ENCODE measurements around the gene CMSS1. TPM values are rescaled to one million over a fixed set of nuclear protein-coding genes. Genes with fewer than 3 reads are reported as not detected.

CMSS1 gene
- polyA plus RNA-seq, 1 of the 3 experiments (the other 2 are of a cell fraction) = 9.1 TPM

DNA sequence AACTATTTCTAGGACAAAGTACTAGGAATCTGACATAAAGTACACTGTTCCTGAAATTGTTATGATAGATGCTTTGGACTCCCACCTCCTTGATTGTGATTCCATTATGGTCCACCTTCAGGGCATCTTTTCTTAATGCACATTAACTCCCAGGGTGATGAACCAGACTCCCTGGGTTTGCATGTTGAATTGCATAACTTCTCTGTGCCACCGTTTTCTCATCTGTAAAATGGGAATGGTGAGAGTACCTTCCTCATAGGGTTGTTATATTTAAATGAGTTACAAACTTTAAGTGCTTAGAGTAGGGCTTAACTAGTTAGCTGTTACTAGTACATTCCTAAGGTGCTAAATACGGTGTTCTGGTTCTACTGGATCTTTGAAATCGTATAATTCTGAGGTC, 81.9 kb downstream of the CMSS1 start:
- POLR2A ChIA-PET = no interaction called here
- H3K4me1 ChIP-seq (ENCODE audit: control insufficient read depth in 1 of 2, insufficient read depth in 2 of 2, low read depth in 1 of 2, low read length in 1 of 2) = peaks cover 13 to 42% of the 10 kb centered on the region in 2 experiments
- CTCF ChIA-PET = no interaction called here
- H3K27ac ChIP-seq (ENCODE audit: low read depth in 2 of 2, low read length in 1 of 2) = no peak overlapping the region
- peaks cover 38% of the 10 kb centered on the region for H3F3A ChIP-seq (replicated peaks; ENCODE audit: insufficient read depth)
- no peak overlapping the region for H3K4me3 ChIP-seq (ENCODE audit: low read depth in 2 of 2, low read length in 1 of 2)
- H4K20me1 ChIP-seq (ENCODE audit: insufficient read depth) = no peaks in the 10 kb centered on the region
- whole genome bisulfite sequencing (ENCODE audit: low lambda C conversion rate) = 97% methylated on average over 3 of the region's 3 CpGs
- H3K9me3 ChIP-seq = no peaks in the 10 kb centered on the region
- TF ChIP-seq, protein P1, sequence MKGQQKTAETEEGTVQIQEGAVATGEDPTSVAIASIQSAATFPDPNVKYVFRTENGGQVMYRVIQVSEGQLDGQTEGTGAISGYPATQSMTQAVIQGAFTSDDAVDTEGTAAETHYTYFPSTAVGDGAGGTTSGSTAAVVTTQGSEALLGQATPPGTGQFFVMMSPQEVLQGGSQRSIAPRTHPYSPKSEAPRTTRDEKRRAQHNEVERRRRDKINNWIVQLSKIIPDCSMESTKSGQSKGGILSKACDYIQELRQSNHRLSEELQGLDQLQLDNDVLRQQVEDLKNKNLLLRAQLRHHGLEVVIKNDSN (IDR thresholded peaks at IDR 0.05; ENCODE audit: borderline replicate concordance, low read depth) = no peak
- no peaks in the 10 kb centered on the region for H3K36me3 ChIP-seq (replicated peaks in 1 of 2; ENCODE audit: control insufficient read depth in 1 of 2, insufficient read depth in 2 of 2, low read length in 1 of 2)
- H3K9ac ChIP-seq = no peak overlapping the region
- no peak for DNase-seq
- H3K27me3 ChIP-seq (ENCODE audit: insufficient read depth) = no peaks in the 10 kb centered on the region
- H2AFZ ChIP-seq (ENCODE audit: low read depth) = no peak overlapping the region
- no peak overlapping the region for H3K4me2 ChIP-seq
- peaks cover 18% of the 10 kb centered on the region for H3K79me2 ChIP-seq (ENCODE audit: insufficient read depth)
- no peaks in the 10 kb centered on the region for H3K9me2 ChIP-seq

DNA sequence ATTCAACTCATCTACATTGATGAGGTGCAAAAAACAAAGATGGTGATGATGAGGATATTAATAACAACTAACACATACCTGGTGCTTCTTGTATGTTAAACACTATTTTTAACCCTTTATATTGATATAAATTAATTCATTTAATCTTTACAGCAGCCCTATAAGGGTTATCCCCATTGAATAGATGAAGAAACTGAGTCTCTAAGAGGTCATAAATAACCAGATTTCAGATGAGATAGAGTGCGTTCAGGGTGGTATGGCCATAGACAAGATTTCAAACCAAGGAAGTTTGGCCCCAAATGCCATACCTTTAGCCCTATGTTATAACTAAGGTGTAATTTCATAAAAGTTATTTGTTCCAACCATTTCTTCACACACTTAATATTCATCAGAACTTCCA, 82.6 kb downstream of the CMSS1 start:
- CTCF ChIA-PET = interaction anchor here (1.4 kb wide), 2 partner anchors 10 to 30 kb away, joined by 4 read pairs; no protein-coding TSS in a partner anchor
- Histone ChIP-seq H3K27ac (ENCODE audit: low read depth in 2 of 2, low read length in 1 of 2) (peak overlapping the region in 1 of 2 experiments; percentile 88; a peak in 3 of 4 replicates), H3K9me3 (no peaks in the 10 kb centered on the region), H2AFZ (ENCODE audit: low read depth) (no peak overlapping the region), H4K20me1 (ENCODE audit: insufficient read depth) (no peaks in the 10 kb centered on the region), H3K9ac (peak overlapping the region; percentile 60; the same call in 1 of the 2 replicates), H3K36me3 (replicated peaks in 1 of 2; ENCODE audit: control insufficient read depth in 1 of 2, insufficient read depth in 2 of 2, low read length in 1 of 2) (no peaks in the 10 kb centered on the region), H3K79me2 (ENCODE audit: insufficient read depth) (peaks cover 18% of the 10 kb centered on the region), H3K4me3 (ENCODE audit: low read depth in 2 of 2, low read length in 1 of 2) (no peak overlapping the region), H3K9me2 (no peaks in the 10 kb centered on the region), H3K4me1 (ENCODE audit: control insufficient read depth in 1 of 2, insufficient read depth in 2 of 2, low read depth in 1 of 2, low read length in 1 of 2) (peaks cover 13 to 42% of the 10 kb centered on the region in 2 experiments), H3F3A (replicated peaks; ENCODE audit: insufficient read depth) (peaks cover 38% of the 10 kb centered on the region), H3K27me3 (ENCODE audit: insufficient read depth) (no peaks in the 10 kb centered on the region), H3K4me2 (no peak overlapping the region)
- 100% methylated on average over 1 of the region's 1 CpG for WGBS (ENCODE audit: low lambda C conversion rate)
- POLR2A ChIA-PET = no interaction called here
- no peak for DNase-seq
- TF ChIP-seq, protein P2, sequence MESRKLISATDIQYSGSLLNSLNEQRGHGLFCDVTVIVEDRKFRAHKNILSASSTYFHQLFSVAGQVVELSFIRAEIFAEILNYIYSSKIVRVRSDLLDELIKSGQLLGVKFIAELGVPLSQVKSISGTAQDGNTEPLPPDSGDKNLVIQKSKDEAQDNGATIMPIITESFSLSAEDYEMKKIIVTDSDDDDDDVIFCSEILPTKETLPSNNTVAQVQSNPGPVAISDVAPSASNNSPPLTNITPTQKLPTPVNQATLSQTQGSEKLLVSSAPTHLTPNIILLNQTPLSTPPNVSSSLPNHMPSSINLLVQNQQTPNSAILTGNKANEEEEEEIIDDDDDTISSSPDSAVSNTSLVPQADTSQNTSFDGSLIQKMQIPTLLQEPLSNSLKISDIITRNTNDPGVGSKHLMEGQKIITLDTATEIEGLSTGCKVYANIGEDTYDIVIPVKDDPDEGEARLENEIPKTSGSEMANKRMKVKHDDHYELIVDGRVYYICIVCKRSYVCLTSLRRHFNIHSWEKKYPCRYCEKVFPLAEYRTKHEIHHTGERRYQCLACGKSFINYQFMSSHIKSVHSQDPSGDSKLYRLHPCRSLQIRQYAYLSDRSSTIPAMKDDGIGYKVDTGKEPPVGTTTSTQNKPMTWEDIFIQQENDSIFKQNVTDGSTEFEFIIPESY (IDR thresholded peaks at IDR 0.05; ENCODE audit: borderline replicate concordance, low read depth) = no peak
- no peak for TF ChIP-seq NFIC (IDR thresholded peaks at IDR 0.05; ENCODE audit: borderline replicate concordance)
- TF ChIP-seq ELF1 (IDR thresholded peaks at IDR 0.05) = no peak
- no peak for TF ChIP-seq TEAD4 (IDR thresholded peaks at IDR 0.05; ENCODE audit: borderline replicate concordance, insufficient read depth)
- TF ChIP-seq, protein P3, sequence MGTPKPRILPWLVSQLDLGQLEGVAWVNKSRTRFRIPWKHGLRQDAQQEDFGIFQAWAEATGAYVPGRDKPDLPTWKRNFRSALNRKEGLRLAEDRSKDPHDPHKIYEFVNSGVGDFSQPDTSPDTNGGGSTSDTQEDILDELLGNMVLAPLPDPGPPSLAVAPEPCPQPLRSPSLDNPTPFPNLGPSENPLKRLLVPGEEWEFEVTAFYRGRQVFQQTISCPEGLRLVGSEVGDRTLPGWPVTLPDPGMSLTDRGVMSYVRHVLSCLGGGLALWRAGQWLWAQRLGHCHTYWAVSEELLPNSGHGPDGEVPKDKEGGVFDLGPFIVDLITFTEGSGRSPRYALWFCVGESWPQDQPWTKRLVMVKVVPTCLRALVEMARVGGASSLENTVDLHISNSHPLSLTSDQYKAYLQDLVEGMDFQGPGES (IDR thresholded peaks at IDR 0.05; ENCODE audit: low read depth, low read length) = no peak
- TF ChIP-seq GATA2 (CRISPR knock-in tag; IDR thresholded peaks at IDR 0.05) = no peak
- TF ChIP-seq, protein P4, sequence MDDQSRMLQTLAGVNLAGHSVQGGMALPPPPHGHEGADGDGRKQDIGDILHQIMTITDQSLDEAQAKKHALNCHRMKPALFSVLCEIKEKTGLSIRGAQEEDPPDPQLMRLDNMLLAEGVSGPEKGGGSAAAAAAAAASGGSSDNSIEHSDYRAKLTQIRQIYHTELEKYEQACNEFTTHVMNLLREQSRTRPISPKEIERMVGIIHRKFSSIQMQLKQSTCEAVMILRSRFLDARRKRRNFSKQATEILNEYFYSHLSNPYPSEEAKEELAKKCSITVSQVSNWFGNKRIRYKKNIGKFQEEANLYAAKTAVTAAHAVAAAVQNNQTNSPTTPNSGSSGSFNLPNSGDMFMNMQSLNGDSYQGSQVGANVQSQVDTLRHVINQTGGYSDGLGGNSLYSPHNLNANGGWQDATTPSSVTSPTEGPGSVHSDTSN (IDR thresholded peaks at IDR 0.05) = no peak
- TF ChIP-seq, protein P5, sequence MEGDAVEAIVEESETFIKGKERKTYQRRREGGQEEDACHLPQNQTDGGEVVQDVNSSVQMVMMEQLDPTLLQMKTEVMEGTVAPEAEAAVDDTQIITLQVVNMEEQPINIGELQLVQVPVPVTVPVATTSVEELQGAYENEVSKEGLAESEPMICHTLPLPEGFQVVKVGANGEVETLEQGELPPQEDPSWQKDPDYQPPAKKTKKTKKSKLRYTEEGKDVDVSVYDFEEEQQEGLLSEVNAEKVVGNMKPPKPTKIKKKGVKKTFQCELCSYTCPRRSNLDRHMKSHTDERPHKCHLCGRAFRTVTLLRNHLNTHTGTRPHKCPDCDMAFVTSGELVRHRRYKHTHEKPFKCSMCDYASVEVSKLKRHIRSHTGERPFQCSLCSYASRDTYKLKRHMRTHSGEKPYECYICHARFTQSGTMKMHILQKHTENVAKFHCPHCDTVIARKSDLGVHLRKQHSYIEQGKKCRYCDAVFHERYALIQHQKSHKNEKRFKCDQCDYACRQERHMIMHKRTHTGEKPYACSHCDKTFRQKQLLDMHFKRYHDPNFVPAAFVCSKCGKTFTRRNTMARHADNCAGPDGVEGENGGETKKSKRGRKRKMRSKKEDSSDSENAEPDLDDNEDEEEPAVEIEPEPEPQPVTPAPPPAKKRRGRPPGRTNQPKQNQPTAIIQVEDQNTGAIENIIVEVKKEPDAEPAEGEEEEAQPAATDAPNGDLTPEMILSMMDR (IDR thresholded peaks at IDR 0.05) = no peak
- no peak for TF ChIP-seq YY1 (IDR thresholded peaks at IDR 0.05; ENCODE audit: low read depth)
- TF ChIP-seq MEF2A (IDR thresholded peaks at IDR 0.05; ENCODE audit: borderline replicate concordance, low read depth) = no peak
- TF ChIP-seq FOXM1 (IDR thresholded peaks at IDR 0.05; ENCODE audit: low read depth) = no peak
- TF ChIP-seq, protein P1 (IDR thresholded peaks at IDR 0.05; ENCODE audit: borderline replicate concordance, low read depth) = no peak
- TF ChIP-seq POLR2AphosphoS5 (IDR thresholded peaks at IDR 0.05; ENCODE audit: low read depth, low read length) = no peak
- no peak for TF ChIP-seq RFX5 (IDR thresholded peaks at IDR 0.05; ENCODE audit: low read length)
- TF ChIP-seq GABPA (IDR thresholded peaks at IDR 0.05; ENCODE audit: low read depth) = no peak
- no peak for TF ChIP-seq MXI1 (IDR thresholded peaks at IDR 0.05; ENCODE audit: low read depth, low read length)
- no peak for TF ChIP-seq RAD21 (IDR thresholded peaks at IDR 0.05; ENCODE audit: low read length)
- no peak for TF ChIP-seq EZH2phosphoT487 (IDR thresholded peaks at IDR 0.05; ENCODE audit: borderline replicate concordance, low read depth)
- no peak for TF ChIP-seq JUND (IDR thresholded peaks at IDR 0.05)
- TF ChIP-seq TAF1 (IDR thresholded peaks at IDR 0.05; ENCODE audit: borderline replicate concordance, low read depth, low read length) = no peak

All from SK-N-SH (cell line).